GM23248 (cell line): ENCODE measurements around the gene MAML3.

ENCODE experiments used
- EZH2 ChIP-seq: fragments of 200-600 bp; sonication (generic); IDR thresholded peaks from 2 replicates; pipeline ENCODE4 v1.6.1; 2018; ENCODE audit warnings: antibody characterized with exemption, mild to moderate bottlenecking; ENCODE audit not compliant: insufficient read depth, poor library complexity, severe bottlenecking
- EZH2phosphoT487 ChIP-seq: fragments of 200-600 bp; sonication (generic); IDR thresholded peaks from 2 replicates; pipeline ENCODE4 v1.6.1; 2018; ENCODE audit warnings: antibody characterized with exemption, moderate library complexity, mild to moderate bottlenecking, low read depth; ENCODE audit not compliant: insufficient read depth

GRCh38 chr4:140012688-140013486, 141.1 kb downstream of the MAML3 start:
- no peak for TF ChIP-seq EZH2
- no peak for TF ChIP-seq EZH2phosphoT487
